ENCODE measurements around the gene GALT. TPM values are rescaled to one million over a fixed set of nuclear protein-coding genes. Genes with fewer than 3 reads are reported as not detected.

GALT gene
- total RNA-seq, 1 experiment from 2014 or later, result 21.3 TPM

DNA sequence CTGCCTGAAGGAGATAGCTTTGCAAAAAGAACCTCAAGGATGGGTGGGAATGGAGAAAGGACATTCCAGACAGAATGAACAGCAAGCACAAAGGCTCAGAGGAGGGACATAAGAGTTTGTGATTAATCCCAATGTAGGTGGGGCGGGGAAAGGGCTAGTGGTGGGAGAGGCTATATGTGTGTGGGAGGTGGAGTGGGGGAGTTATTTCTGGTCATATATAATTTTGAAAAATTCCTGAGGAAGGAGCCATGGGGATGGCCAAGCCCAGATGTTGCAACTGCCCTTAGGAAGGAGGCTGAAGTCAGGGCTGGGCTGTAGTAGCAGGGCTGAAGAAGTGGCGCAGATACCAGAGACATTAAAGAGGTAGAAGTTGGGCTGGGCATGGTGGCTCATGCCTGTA is 29.4 kb downstream of the GALT start:
- no TSS peak for BruUV-seq (replicated peaks)
- no peak for TF ChIP-seq CTCF (IDR thresholded peaks at IDR 0.05; ENCODE audit: unreplicated experiment)
- no peak for DNase-seq (ENCODE audit: unreplicated experiment)
- no peak overlapping the region for H3K27ac Mint-ChIP-seq (ENCODE audit: low read depth, unreplicated experiment)
- H3K4me3 Mint-ChIP-seq (ENCODE audit: unreplicated experiment), result no peak overlapping the region
- no peaks in the 10 kb centered on the region for H3K4me1 Mint-ChIP-seq (ENCODE audit: insufficient read depth, unreplicated experiment)
- no peaks in the 10 kb centered on the region for H3K9me3 Mint-ChIP-seq (ENCODE audit: unreplicated experiment)
- peaks cover 7% of the 10 kb centered on the region for H3K36me3 Mint-ChIP-seq (ENCODE audit: insufficient read depth, unreplicated experiment)
- intact Hi-C loops (cut with micrococcal nuclease), result loop anchor here (1.0 kb wide), 1 partner anchor 26 kb away; no protein-coding TSS in a partner anchor
- no peaks in the 10 kb centered on the region for H3K27me3 Mint-ChIP-seq (ENCODE audit: insufficient read depth, unreplicated experiment)
- CTCF ChIA-PET, result interaction anchor here (0.5 to 1.5 kb wide), 5 partner anchors 26 to 461 kb away, joined by 3 to 5 read pairs (median 3); no protein-coding TSS in a partner anchor
- POLR2A ChIA-PET, result no interaction called here

DNA sequence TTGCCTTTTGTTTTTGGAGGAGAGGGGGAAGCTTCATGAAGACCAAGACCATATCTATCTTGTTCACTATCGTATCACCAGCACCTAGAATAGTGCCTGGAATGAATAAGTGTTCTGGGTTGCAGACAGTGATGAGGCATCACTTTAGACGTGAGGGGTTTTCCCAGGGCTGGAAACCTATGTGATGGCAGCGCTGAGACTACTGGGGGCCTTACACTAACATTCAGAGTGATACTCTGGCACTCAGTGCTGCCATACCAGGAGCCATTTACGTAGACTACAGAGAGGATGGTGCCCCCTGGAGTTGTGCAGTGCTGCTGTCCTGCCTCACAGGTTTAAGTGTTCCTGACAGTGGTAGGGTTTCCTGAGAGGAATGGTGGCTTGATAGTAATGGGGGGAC is 37.7 kb downstream of the GALT start:
- no TSS peak for BruUV-seq (replicated peaks)
- intact Hi-C loops (cut with micrococcal nuclease), result no loop called here
- Mint-ChIP-seq H3K4me1 (ENCODE audit: insufficient read depth, unreplicated experiment) (no peaks in the 10 kb centered on the region), H3K27me3 (ENCODE audit: insufficient read depth, unreplicated experiment) (no peaks in the 10 kb centered on the region), H3K4me3 (ENCODE audit: unreplicated experiment) (no peak overlapping the region), H3K27ac (ENCODE audit: low read depth, unreplicated experiment) (no peak overlapping the region), H3K36me3 (ENCODE audit: insufficient read depth, unreplicated experiment) (peaks cover 14% of the 10 kb centered on the region), H3K9me3 (ENCODE audit: unreplicated experiment) (no peaks in the 10 kb centered on the region)
- no peak for DNase-seq (ENCODE audit: unreplicated experiment)
- CTCF ChIA-PET, result interaction anchor here (0.6 kb wide), 1 partner anchor 21 kb away, joined by 3 read pairs; no protein-coding TSS in a partner anchor
- no peak for TF ChIP-seq CTCF (IDR thresholded peaks at IDR 0.05; ENCODE audit: unreplicated experiment)
- POLR2A ChIA-PET, result interaction anchor here (0.5 kb wide), 1 partner anchor 73 kb away, joined by 3 read pairs; no protein-coding TSS in a partner anchor

GRCh38 chr9:34684816-34685215 is 38.3 kb downstream of the GALT start:
- no peak for TF ChIP-seq CTCF (IDR thresholded peaks at IDR 0.05; ENCODE audit: unreplicated experiment)
- BruUV-seq (replicated peaks), result no TSS peak
- H3K36me3 Mint-ChIP-seq (ENCODE audit: insufficient read depth, unreplicated experiment), result peaks cover 14% of the 10 kb centered on the region
- H3K4me1 Mint-ChIP-seq (ENCODE audit: insufficient read depth, unreplicated experiment), result no peaks in the 10 kb centered on the region
- H3K9me3 Mint-ChIP-seq (ENCODE audit: unreplicated experiment), result no peaks in the 10 kb centered on the region
- DNase-seq (ENCODE audit: unreplicated experiment), result no peak
- no peak overlapping the region for H3K4me3 Mint-ChIP-seq (ENCODE audit: unreplicated experiment)
- no peak overlapping the region for H3K27ac Mint-ChIP-seq (ENCODE audit: low read depth, unreplicated experiment)
- ChIA-PET CTCF (no interaction called here), POLR2A (interaction anchor here (1.2 kb wide), 1 partner anchor 8 kb away, joined by 3 read pairs; no protein-coding TSS in a partner anchor)
- H3K27me3 Mint-ChIP-seq (ENCODE audit: insufficient read depth, unreplicated experiment), result no peaks in the 10 kb centered on the region
- intact Hi-C loops (cut with micrococcal nuclease), result no loop called here

- BruUV-seq (replicated peaks), result no TSS peak
- Mint-ChIP-seq H3K36me3 (ENCODE audit: insufficient read depth, unreplicated experiment) (peaks cover 14% of the 10 kb centered on the region), H3K27ac (ENCODE audit: low read depth, unreplicated experiment) (no peak overlapping the region), H3K4me3 (ENCODE audit: unreplicated experiment) (no peak overlapping the region), H3K9me3 (ENCODE audit: unreplicated experiment) (no peaks in the 10 kb centered on the region), H3K27me3 (ENCODE audit: insufficient read depth, unreplicated experiment) (no peaks in the 10 kb centered on the region), H3K4me1 (ENCODE audit: insufficient read depth, unreplicated experiment) (no peaks in the 10 kb centered on the region)
- no peak for DNase-seq (ENCODE audit: unreplicated experiment)
- no peak for TF ChIP-seq CTCF (IDR thresholded peaks at IDR 0.05; ENCODE audit: unreplicated experiment)
- POLR2A ChIA-PET, result interaction anchor here (0.6 to 1.2 kb wide), 2 partner anchors 9 to 300 kb away, joined by 3 read pairs; no protein-coding TSS in a partner anchor
- intact Hi-C loops (cut with micrococcal nuclease), result no loop called here
- CTCF ChIA-PET, result interaction anchor here (0.5 kb wide), 1 partner anchor 50 kb away, joined by 3 read pairs; no protein-coding TSS in a partner anchor
Measured at GRCh38 chr9:34685591-34685990, 39.1 kb downstream of the GALT start.
